ENCODE measurements around the gene UNC5B.

UNC5B gene

GRCh38 chr10:71223347-71224058 is 11.1 kb downstream of the UNC5B start:
- no peak for DNase-seq

DNA sequence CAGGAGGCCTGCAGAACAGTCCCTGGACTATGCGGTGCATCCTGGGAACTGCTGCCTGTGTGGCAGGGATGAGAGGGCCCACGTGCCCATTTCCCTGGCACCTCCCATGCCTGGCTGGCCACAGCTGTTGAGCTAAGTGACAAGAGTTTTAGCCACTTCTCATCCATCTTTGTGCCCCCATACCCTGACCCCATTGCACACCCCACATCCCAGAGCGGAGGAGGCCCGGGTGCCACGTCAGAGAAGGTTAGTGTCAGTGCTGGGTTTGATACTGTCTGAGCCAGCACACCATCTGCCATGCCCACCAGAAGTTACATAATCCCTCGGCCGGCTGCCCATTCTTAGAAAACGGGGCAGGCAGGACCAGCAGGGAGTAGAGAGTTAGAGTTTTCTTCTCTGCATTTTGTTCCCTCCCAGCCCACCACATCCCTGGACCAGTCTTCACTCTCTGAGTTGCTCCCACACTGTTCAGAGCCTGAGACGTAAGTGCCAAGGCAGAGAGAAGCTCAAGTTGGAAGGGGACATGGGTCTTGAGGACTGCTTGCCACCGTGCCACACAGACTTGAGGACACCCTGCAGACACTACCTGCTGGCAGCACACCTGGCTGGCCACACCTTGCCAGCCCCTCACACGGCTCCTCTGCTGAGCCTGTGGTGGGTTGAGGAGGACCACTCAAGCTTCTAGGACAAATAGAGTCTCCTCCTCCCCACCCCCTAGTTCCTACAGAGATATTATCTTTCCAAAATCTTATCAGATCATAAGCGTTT is 13.1 kb downstream of the UNC5B start:
- peak; percentile 43 for DNase-seq

GRCh38 chr10:71228875-71229675 is 16.7 kb downstream of the UNC5B start:
- DNase-seq = no peak

DNA sequence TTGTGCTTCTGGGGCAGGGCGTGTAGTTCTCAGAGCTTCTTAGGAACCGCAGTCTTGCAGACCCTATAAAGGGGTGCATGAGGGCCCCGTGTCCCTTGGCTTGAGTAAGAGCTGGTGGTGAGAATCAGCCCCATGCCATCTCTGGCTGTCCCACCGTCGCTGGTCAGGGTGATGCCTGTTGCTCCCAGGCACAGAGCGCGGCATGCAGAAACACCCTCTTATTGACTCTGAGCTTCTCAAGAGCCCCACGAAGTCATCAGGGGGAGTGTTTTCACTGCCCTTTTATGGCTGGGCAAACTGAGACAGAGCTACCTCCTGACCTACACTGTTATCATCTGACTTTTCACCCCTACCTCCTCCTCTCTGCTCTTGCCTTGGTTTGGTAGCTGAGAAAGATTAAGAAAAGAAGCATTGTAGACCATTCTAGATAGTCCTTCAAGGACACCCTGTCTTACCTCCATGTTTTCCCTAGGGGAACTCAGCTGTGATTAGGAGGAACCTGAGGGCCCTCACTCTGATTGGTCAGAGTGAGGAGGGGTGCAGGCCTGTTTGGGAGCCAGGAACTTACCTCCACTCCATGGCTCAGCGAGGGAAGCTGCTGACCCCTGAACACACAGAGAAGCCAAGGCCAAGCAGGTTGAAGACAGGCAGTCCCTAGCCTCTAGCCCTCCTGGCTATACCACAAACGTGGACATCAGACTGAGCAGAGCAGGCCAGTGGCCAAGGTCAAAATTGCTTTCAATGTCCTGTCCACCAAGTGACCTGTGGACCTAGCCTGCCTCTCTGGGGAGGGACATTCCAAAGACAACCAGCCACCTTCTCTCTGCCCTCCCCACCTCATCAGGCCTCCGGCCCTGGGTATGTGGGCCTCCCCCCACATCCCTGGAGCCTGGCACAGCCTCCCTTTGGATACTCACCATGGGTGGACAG is 17.6 kb downstream of the UNC5B start:
- DNase-seq = no peak

DNA sequence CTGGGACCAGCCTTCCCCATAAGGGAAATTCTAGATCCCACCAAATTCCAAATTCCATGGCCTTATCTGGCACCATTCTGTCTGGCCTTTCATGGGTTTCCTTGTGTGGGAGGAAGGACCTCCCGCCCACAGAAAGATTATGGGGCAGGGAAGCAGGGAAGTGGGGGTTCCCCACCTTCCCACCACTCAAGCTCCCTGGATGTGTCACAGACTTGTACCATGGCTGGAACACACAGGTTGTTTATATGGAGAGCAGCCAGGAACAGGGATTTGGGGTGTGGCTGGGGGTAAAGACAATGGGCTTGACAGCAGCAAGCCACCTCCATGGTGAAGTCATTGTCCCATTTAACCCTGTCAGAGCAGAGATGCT is 18.3 kb downstream of the UNC5B start:
- no peak for DNase-seq

- DNase-seq = no peak
Measured at GRCh38 chr10:71231206-71231605, 18.8 kb downstream of the UNC5B start.

GRCh38 chr10:71232089-71232998 is 20.0 kb downstream of the UNC5B start:
- peak; percentile 41 for DNase-seq

- DNase-seq = peak; percentile 63
Measured at GRCh38 chr10:71233482-71233892, 21.1 kb downstream of the UNC5B start.

DNA sequence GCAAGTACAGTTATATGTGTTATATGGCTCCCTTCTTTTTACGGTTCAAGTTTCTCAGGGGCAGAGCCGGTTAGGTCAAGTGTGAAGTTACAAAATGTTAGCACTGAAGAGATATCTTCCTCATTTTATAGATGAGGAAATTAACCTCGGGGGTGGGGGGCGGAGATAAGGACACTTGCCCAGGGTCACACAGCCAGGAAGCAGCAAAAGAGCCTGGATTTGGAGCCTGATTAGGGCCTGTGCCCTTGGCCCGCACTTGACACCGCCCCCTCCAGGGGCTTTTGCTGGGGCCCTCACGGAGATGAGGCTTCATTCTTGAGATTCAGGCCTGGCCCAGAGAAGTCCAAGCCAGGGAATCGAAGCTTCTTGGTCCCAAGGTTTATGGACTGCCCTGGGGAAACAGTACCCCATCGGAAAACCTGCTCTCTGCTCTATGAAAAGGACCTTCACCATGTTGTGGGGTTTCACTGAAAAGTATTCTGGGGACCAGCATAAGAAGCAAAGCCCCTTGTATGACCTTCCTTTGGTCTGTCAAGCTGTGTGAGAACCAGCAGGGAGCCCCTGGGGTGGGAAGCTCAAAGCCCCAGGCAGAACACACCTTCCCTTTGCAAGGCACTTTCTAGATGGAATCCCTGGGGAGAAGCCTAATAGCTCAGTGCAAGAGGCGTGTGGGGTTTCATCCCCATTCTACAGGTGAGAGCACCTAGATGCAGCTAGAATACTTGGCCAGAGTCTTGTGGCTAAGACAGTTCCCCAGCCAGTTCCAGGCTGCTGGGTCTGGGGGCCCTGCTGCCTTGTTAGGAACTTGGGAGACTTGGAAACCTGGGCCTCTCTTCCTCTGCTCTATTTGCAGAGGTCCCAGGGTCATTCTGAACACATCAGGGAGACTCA is 21.9 kb downstream of the UNC5B start:
- no peak for DNase-seq

GRCh38 chr10:71234970-71235685 is 22.8 kb downstream of the UNC5B start:
- DNase-seq = peak; percentile 11

DNA sequence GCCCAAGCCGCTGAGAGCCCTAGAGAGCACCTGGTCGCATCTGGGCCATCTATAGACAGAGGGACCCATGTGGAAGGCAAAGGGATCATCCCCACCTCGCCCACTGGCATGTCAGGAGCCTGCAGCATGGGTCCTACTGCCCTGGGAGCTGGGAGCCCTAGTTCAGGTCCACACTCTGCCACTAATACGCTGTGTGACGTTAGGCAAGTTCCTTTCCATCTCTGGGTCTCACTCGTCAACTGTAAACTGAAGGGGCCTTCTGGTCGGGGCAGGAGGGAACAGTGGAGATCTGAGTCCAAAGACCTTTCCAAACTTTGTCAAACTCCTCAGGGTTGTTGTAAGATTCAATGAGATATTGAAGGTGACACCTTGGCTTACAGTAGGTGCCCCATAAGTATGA is 23.4 kb downstream of the UNC5B start:
- no peak for DNase-seq

- no peak for DNase-seq
Measured at GRCh38 chr10:71236286-71236685, 23.9 kb downstream of the UNC5B start.

DNA sequence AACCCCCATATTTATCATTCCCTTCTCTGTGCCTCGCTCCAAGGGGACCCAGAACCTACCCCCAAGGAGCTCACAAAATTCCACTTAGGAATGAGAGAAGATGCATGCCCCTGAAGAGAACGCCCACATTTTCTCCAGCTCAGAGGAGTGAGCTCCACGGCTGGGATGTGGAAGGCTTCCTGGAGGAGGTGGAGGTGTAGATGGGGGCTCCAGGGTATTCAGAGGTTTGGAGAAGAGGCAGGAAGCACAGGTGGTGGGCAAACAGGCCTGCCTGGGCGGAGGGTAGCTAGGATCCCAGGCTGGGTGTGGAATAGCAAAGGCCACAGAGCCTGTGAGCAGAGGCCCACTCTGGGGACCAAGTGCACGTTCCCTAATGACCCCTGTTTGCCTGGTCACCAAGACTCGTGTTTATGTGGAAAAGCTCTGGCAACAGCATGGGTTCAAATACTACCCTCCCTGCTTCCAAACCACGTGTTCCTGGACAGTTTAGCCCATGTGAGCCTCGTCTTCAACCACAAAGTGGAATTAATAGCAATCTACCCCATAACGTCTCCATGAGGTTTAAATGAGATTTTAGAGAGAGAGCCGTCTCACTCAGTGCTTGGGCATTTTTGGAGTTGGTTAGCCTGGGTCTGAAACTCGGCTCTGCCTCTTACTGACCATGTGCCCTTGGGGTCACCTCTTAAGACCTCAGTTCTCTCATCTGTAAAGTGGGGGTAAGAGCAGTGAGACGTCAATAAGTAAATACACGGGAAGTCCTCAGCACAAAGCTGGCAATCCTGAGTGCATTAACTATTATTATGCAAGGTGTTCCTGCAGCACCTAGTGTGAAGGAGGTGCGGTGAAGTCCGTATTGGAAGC is 24.7 kb downstream of the UNC5B start:
- no peak for DNase-seq

DNA sequence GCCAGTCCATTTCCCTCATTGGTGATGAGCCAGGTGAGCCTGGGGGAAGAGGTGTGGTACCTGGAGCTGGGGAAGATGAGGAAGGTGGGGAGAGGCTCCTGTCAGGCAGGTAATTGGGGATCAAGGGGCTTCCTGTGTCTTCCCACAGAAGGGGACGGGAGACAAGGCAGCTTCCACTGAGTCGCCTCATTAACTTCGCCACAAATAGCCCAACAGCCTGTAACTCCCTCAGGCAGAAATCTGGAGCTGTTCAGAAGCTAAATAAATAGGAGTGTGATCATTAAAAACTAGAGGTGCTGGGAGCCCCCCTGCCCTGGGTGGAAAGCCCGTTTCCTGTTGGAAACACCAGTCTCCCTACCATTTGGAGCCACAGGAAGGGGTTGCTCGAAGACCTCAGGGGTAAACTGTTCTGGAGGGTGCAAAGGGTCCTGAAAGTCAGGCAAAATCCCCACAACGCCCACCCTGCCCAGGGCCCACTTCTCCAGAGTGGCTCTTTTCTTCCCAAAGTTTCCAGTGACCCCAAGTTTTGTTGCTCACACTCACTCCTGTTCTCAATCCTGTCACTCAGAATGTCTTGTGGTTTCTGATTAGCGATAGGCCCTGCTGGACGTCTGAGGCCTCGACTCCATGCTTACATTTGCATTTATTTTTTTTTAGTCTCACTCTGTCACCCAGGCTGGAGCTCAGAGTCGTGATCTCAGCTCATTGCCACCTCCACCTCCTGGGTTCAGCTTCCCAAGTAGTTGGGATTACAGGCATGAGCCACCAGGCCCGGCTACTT is 25.7 kb downstream of the UNC5B start:
- DNase-seq = peak; percentile 20

GRCh38 chr10:71238626-71239025 is 26.3 kb downstream of the UNC5B start:
- no peak for DNase-seq

- DNase-seq = no peak
Measured at GRCh38 chr10:71239131-71239915, 27.0 kb downstream of the UNC5B start.
